Activated T-cell treated with anti-CD3 and anti-CD28 coated beads, Interleukin-2, amount 50 U/mL, for 72 hours (primary cell): ENCODE measurements around the gene CORO1A. TPM values are rescaled to one million over a fixed set of nuclear protein-coding genes. Genes with fewer than 3 reads are reported as not detected.
"Not testable (repeated sequence)": the region's sequence is repeated elsewhere in the genome, so short reads cannot be mapped to it uniquely, and the experiment has no call there.

ENCODE experiments used
- ATAC-seq, 2 donors: fragments of 150-1000 bp; cut with Tn5 transposase; replicated peaks in 1 of 2; 2 replicates each; pipeline ENCODE4 v1.10.0; 2021; ENCODE audit warnings: moderate library complexity in 2 of 2, mild to moderate bottlenecking in 1 of 2
- DNase-seq, 2 donors: peaks; one replicate each; pipeline ENCODE4 v3.0.0; 2021 to 2022; ENCODE audit warnings: mixed read lengths in 1 of 2
- H3K27ac Mint-ChIP-seq: one replicate; pipeline ENCODE4 v1.8.0; 2022; ENCODE audit warnings: mild to moderate bottlenecking, moderate library complexity, mixed read lengths
- H3K27me3 Mint-ChIP-seq: one replicate; pipeline ENCODE4 v1.8.0; 2022; ENCODE audit warnings: low read depth, mixed read lengths
- H3K36me3 Mint-ChIP-seq, 2 donors: one replicate each; pipeline ENCODE4 v1.8.0; 2022; ENCODE audit warnings: mixed read lengths in 2 of 2, mild to moderate bottlenecking in 1 of 2; ENCODE audit not compliant: insufficient read depth in 2 of 2
- H3K4me1 Mint-ChIP-seq: one replicate; pipeline ENCODE4 v1.8.0; 2022; ENCODE audit warnings: low read depth, mixed read lengths
- H3K4me3 Mint-ChIP-seq, 2 donors: one replicate each; pipeline ENCODE4 v1.8.0; 2022; ENCODE audit warnings: mild to moderate bottlenecking in 2 of 2, mixed read lengths in 2 of 2, moderate library complexity in 2 of 2
- H3K9me3 Mint-ChIP-seq, 2 donors: one replicate each; pipeline ENCODE4 v1.8.0; 2022; ENCODE audit warnings: mixed read lengths in 2 of 2
- total RNA-seq, 2 donors: library from RNA; stranded (reverse); gene quantifications; one replicate each; pipeline ENCODE4 v1.2.3, GENCODE V29; 2022

Gene CORO1A
- total RNA-seq, 2 donors from 2014 or later, result 843 to 987 TPM

GRCh38 chr16:30184096-30184890 lies 891 bp downstream of the CORO1A start:
- Mint-ChIP-seq H3K27ac (peak overlapping the region; percentile 62), H3K4me3 (peak overlapping the region; percentile 88 to 100), H3K27me3 (no peaks in the 10 kb centered on the region), H3K9me3 (no peaks in the 10 kb centered on the region), H3K4me1 (peaks cover 35% of the 10 kb centered on the region), H3K36me3 (peaks cover 18 to 28% of the 10 kb centered on the region in 2 donors)
- peak; percentile 21 to 35 for ATAC-seq
- peak; percentile 80 to 81 for DNase-seq

GRCh38 chr16:30184891-30185682 lies 1.7 kb downstream of the CORO1A start:
- peaks cover 18 to 28% of the 10 kb centered on the region in 2 donors for H3K36me3 Mint-ChIP-seq
- H3K27ac Mint-ChIP-seq, result peak overlapping the region; percentile 62
- ATAC-seq (peak; percentile 5 to 18), DNase-seq (peak; percentile 43 to 52)
- H3K9me3 Mint-ChIP-seq, result no peaks in the 10 kb centered on the region
- peaks cover 35% of the 10 kb centered on the region for H3K4me1 Mint-ChIP-seq
- no peaks in the 10 kb centered on the region for H3K27me3 Mint-ChIP-seq
- H3K4me3 Mint-ChIP-seq, result peak overlapping the region; percentile 88 to 100

GRCh38 chr16:30185683-30186421 lies 2.5 kb downstream of the CORO1A start:
- Mint-ChIP-seq H3K4me1 (peaks cover 31% of the 10 kb centered on the region), H3K36me3 (peaks cover 18 to 28% of the 10 kb centered on the region in 2 donors), H3K27me3 (no peaks in the 10 kb centered on the region), H3K4me3 (peak overlapping the region; percentile 88 to 100), H3K27ac (peak overlapping the region; percentile 87), H3K9me3 (no peaks in the 10 kb centered on the region)
- DNase-seq (peak; percentile 85 to 87), ATAC-seq (peak; percentile 51 to 53)

- no peaks in the 10 kb centered on the region for H3K27me3 Mint-ChIP-seq
- peaks cover 30% of the 10 kb centered on the region for H3K4me1 Mint-ChIP-seq
- peak overlapping the region; percentile 91 for H3K27ac Mint-ChIP-seq
- peaks cover 18 to 28% of the 10 kb centered on the region in 2 donors for H3K36me3 Mint-ChIP-seq
- ATAC-seq, result no peak
- H3K9me3 Mint-ChIP-seq, result no peaks in the 10 kb centered on the region
- DNase-seq, result no peak
- peak overlapping the region; percentile 91 to 100 for H3K4me3 Mint-ChIP-seq
These were observed 3.0 kb downstream of the CORO1A start for GRCh38 chr16:30186444-30186781.

GRCh38 chr16:30186782-30187555 lies 3.6 kb downstream of the CORO1A start:
- H3K27me3 Mint-ChIP-seq, result no peaks in the 10 kb centered on the region
- H3K36me3 Mint-ChIP-seq, result peaks cover 18 to 28% of the 10 kb centered on the region in 2 donors
- DNase-seq, result peak; percentile 92
- peak; percentile 7 to 13 for ATAC-seq
- no peaks in the 10 kb centered on the region for H3K9me3 Mint-ChIP-seq
- peak overlapping the region; percentile 91 to 100 for H3K4me3 Mint-ChIP-seq
- peak overlapping the region; percentile 91 for H3K27ac Mint-ChIP-seq
- H3K4me1 Mint-ChIP-seq, result peaks cover 28% of the 10 kb centered on the region

GRCh38 chr16:30187556-30187865 lies 4.1 kb downstream of the CORO1A start:
- ATAC-seq (no peak), DNase-seq (no peak)
- Mint-ChIP-seq H3K36me3 (peaks cover 18 to 28% of the 10 kb centered on the region in 2 donors), H3K4me1 (peaks cover 22% of the 10 kb centered on the region), H3K9me3 (no peaks in the 10 kb centered on the region), H3K27ac (peak overlapping the region; percentile 91), H3K4me3 (peak overlapping the region; percentile 91 to 100), H3K27me3 (no peaks in the 10 kb centered on the region)

GRCh38 chr16:30187971-30188561 lies 4.7 kb downstream of the CORO1A start:
- Mint-ChIP-seq H3K27ac (no peak overlapping the region), H3K4me3 (peak overlapping the region; percentile 29 to 49), H3K4me1 (peaks cover 21% of the 10 kb centered on the region), H3K27me3 (no peaks in the 10 kb centered on the region), H3K9me3 (no peaks in the 10 kb centered on the region), H3K36me3 (peaks cover 18 to 28% of the 10 kb centered on the region in 2 donors)
- ATAC-seq (no peak), DNase-seq (peak; percentile 4 to 15)

- H3K4me3 Mint-ChIP-seq, ATAC-seq, H3K27ac Mint-ChIP-seq, H3K36me3 Mint-ChIP-seq, DNase-seq, H3K27me3 Mint-ChIP-seq, H3K9me3 Mint-ChIP-seq: not testable (repeated sequence)
- H3K4me1 Mint-ChIP-seq, result peaks cover 15% of the 10 kb centered on the region
These were observed 7.8 kb downstream of the CORO1A start for GRCh38 chr16:30191158-30191557.

- H3K36me3 Mint-ChIP-seq, H3K4me1 Mint-ChIP-seq, H3K4me3 Mint-ChIP-seq, H3K27ac Mint-ChIP-seq, H3K27me3 Mint-ChIP-seq, DNase-seq, H3K9me3 Mint-ChIP-seq: not testable (repeated sequence)
- ATAC-seq, result peak; percentile 10 to 19
These were observed 9.7 kb downstream of the CORO1A start for GRCh38 chr16:30193098-30193497.

GRCh38 chr16:30193615-30194014 lies 10.2 kb downstream of the CORO1A start, which contains the start of the genes BOLA2B and SLX1A:
Gene BOLA2B, minus strand, starts transcription at chr16:30193666. Its CDS starts 71 bp downstream, at chr16:30193595.
Gene SLX1A, plus strand, starts transcription at chr16:30193875. Its CDS starts 210 bp downstream, at chr16:30194085.
- H3K4me3 Mint-ChIP-seq, H3K4me1 Mint-ChIP-seq, H3K27ac Mint-ChIP-seq, H3K27me3 Mint-ChIP-seq, H3K9me3 Mint-ChIP-seq, H3K36me3 Mint-ChIP-seq, DNase-seq: not testable (repeated sequence)
- ATAC-seq, result peak; percentile 87 to 90

GRCh38 chr16:30194172-30194925 lies 10.9 kb downstream of the CORO1A start:
- DNase-seq, H3K9me3 Mint-ChIP-seq, H3K36me3 Mint-ChIP-seq, H3K27me3 Mint-ChIP-seq, H3K27ac Mint-ChIP-seq, H3K4me1 Mint-ChIP-seq, H3K4me3 Mint-ChIP-seq: not testable (repeated sequence)
- ATAC-seq, result peak; percentile 77 to 79
